Endothelial cell of umbilical vein (primary cell): ENCODE data around the gene PIP5K1A. TPM values are rescaled to one million over a fixed set of nuclear protein-coding genes. Genes with fewer than 3 reads are reported as not detected.

Experiments
- BruUV-seq: library from RNA; stranded (reverse); fragments of 400-500 nt; replicated peaks from 2 replicates; lab custom pipeline; 2021; lab: Mats Ljungman, UMichigan
- CTCF ChIA-PET: fragments of 300-600, 350-600 bp; sonication (Branson Sonifier 250); formaldehyde crosslinking; loops from one replicate; lab custom pipeline; 2021; ENCODE audit warnings: antibody characterized with exemption, inconsistent platforms; lab: Charles Lee
- POLR2A ChIA-PET: fragments of 300-600, 350-600 bp; sonication (Branson Sonifier 250); formaldehyde crosslinking; loops from one replicate; lab custom pipeline; 2021; ENCODE audit warnings: antibody characterized with exemption, inconsistent platforms; lab: Charles Lee
- DNase-seq: peaks from one replicate; pipeline ENCODE4 v3.0.0-alpha.2; 2011; ENCODE audit warnings: low read depth, low spot score
- FAIRE-seq: peaks from 2 replicates; lab custom pipeline; 2011; peaks lifted over from hg19 to GRCh38; lab: Jason Lieb, UNC
- H2AFZ ChIP-seq: 2 replicates; pipeline ENCODE4 v1.6.0; 2012; ENCODE audit warnings: low read depth, low read length, control low read depth, inconsistent platforms
- H3K27ac ChIP-seq: 2 replicates; pipeline ENCODE4 v1.5.1; 2011; ENCODE audit warnings: low read depth, mild to moderate bottlenecking, control low read depth, low read length, moderate library complexity; ENCODE audit not compliant: insufficient read depth
- H3K27me3 ChIP-seq, 2 experiments: 2 replicates each; pipeline versions ENCODE4 v1.6.0 to v1.6.1; 2011; ENCODE audit warnings: low read length in 2 of 2, mixed read lengths in 1 of 2; ENCODE audit not compliant: control insufficient read depth in 2 of 2, insufficient read depth in 2 of 2
- H3K36me3 ChIP-seq, 2 experiments: 2 replicates in 1 of 2; 3 replicates in 1 of 2; pipeline ENCODE4 v1.5.1; 2011; ENCODE audit warnings: low read length in 2 of 2, mild to moderate bottlenecking in 1 of 2, moderate library complexity in 1 of 2; ENCODE audit not compliant: control insufficient read depth in 2 of 2, insufficient read depth in 2 of 2; ENCODE audit errors: extremely low read depth in 1 of 2
- H3K4me1 ChIP-seq: 3 replicates; pipeline ENCODE4 v1.5.1; 2011; ENCODE audit warnings: mild to moderate bottlenecking, low read length; ENCODE audit not compliant: control insufficient read depth, insufficient read depth; ENCODE audit errors: extremely low read depth
- H3K4me2 ChIP-seq: 2 replicates; pipeline ENCODE4 v1.6.1; 2011; ENCODE audit warnings: low read length, control low read depth, mixed read lengths; ENCODE audit not compliant: insufficient read depth
- H3K4me3 ChIP-seq, 3 experiments: fragments of 200-600 bp in 1 of 3; sonication (generic), shearing (Covaris generic) in 1 of 3; replicated peaks in 1 of 3; 2 replicates each; pipeline ENCODE4 v1.5.1; 2011 to 2016; ENCODE audit warnings: control low read depth in 3 of 3, low read length in 3 of 3, mild to moderate bottlenecking in 2 of 3, inconsistent platforms in 1 of 3, low read depth in 1 of 3, moderate library complexity in 1 of 3; ENCODE audit not compliant: insufficient read depth in 1 of 3
- H3K79me2 ChIP-seq: 2 replicates; pipeline ENCODE4 v1.6.0; 2012; ENCODE audit warnings: low read length, inconsistent platforms; ENCODE audit not compliant: control insufficient read depth, insufficient read depth
- H3K9ac ChIP-seq: replicated peaks from 2 replicates; pipeline ENCODE3; 2011; ENCODE audit warnings: low read length, control low read depth; ENCODE audit not compliant: insufficient read depth; ENCODE audit errors: extremely low read depth
- H3K9me1 ChIP-seq: replicated peaks from 3 replicates; pipeline ENCODE4 v1.6.0; 2011; ENCODE audit warnings: mild to moderate bottlenecking, low read length; ENCODE audit not compliant: control insufficient read depth, insufficient read depth; ENCODE audit errors: extremely low read depth
- H3K9me3 ChIP-seq: replicated peaks from 2 replicates; pipeline ENCODE4 v1.5.1; 2012; ENCODE audit warnings: low read length, inconsistent platforms; ENCODE audit not compliant: control insufficient read depth, insufficient read depth
- H4K20me1 ChIP-seq: replicated peaks from 2 replicates; pipeline ENCODE3; 2011; ENCODE audit warnings: mild to moderate bottlenecking, low read length; ENCODE audit not compliant: control insufficient read depth, insufficient read depth; ENCODE audit errors: extremely low read depth
- FOS ChIP-seq: IDR thresholded peaks from 2 replicates; pipeline ENCODE4 v1.6.1; 2011; ENCODE audit warnings: mild to moderate bottlenecking, low read length, moderate library complexity, borderline replicate concordance; ENCODE audit not compliant: insufficient read depth
- JUN ChIP-seq: IDR thresholded peaks from 2 replicates; pipeline ENCODE4 v1.6.1; 2011; ENCODE audit warnings: borderline replicate concordance, low read depth; ENCODE audit not compliant: insufficient read length, insufficient read depth
- MYC ChIP-seq: IDR thresholded peaks from one replicate; pipeline ENCODE4 v1.6.1; 2011; ENCODE audit warnings: mild to moderate bottlenecking, low read depth, low read length
- POLR2A ChIP-seq: IDR thresholded peaks from 2 replicates; pipeline ENCODE4 v1.6.1; 2012; ENCODE audit warnings: low read depth, mild to moderate bottlenecking, control low read depth, low read length
- POLR2AphosphoS5 ChIP-seq: IDR thresholded peaks from 2 replicates; pipeline ENCODE4 v1.6.1; 2012; ENCODE audit warnings: low read depth, mild to moderate bottlenecking, control low read depth, low read length, moderate library complexity; ENCODE audit not compliant: insufficient read depth
- dilution Hi-C: fragments of 300-500 bp; cut with MboI; formaldehyde crosslinking; loops from one replicate; pipeline ENCODE4 v1.15.0; 2019; ENCODE audit warnings: low sequenced_read_pairs; ENCODE audit not compliant: extremely low pct_ligation_motif_present
- intact Hi-C: fragments of 100-400 bp; cut with micrococcal nuclease; formaldehyde crosslinking; loops from one replicate; pipeline ENCODE4 v1.10.0; 2022
- polyA plus RNA-seq, 4 experiments: library from polyadenylated mRNA; depleted of rRNA in 3 of 4; stranded (reverse) in 3 of 4; unstranded in 1 of 4; fragments of >200 nt; gene quantifications; 2 replicates each; pipeline versions ENCODE4 v1.2.1 to v1.2.3, GENCODE V29; 2011 to 2012; ENCODE audit warnings: missing spikeins in 1 of 4
- total RNA-seq: library from RNA; stranded (reverse); gene quantifications from 2 replicates; pipeline ENCODE4 v1.2.3, GENCODE V29; 2021
- TF ChIP-seq, protein P1 (sequence below), 2 donors: IDR thresholded peaks; 1 replicate in 1 of 2; 2 replicates in 1 of 2; pipeline ENCODE4 v1.5.1; 2011; ENCODE audit warnings: low read length in 2 of 2, mild to moderate bottlenecking in 2 of 2, moderate library complexity in 2 of 2, control low read depth in 1 of 2, inconsistent platforms in 1 of 2, low read depth in 1 of 2; ENCODE audit not compliant: insufficient read depth in 1 of 2; ENCODE audit errors: extremely low read depth in 1 of 2

The PIP5K1A gene
- total and polyA plus RNA-seq, 2 donors (not counting 3 experiments of a cell fraction or from before 2014, with no cell fraction given), result 72.1 to 79.3 TPM

DNA sequence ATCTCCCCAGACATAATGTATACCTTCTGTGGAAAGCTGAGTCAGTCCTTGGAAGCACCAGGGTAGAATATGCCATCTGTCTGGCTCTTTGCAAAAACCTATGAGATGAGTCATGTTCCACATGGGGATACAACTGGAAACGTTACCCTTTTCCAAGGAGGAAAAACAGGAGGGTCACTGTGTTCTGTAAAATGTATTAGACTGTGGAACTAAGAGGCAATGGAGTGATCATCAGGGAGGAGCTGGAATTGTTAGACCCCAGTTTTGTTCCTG lies 40.1 kb downstream of the PIP5K1A start:
- Histone ChIP-seq H3K4me3 (no peak overlapping the region), H3K27ac (no peak overlapping the region), H3K4me2 (no peak overlapping the region), H3K79me2 (no peaks in the 10 kb centered on the region), H3K9me3 (no peaks in the 10 kb centered on the region), H3K27me3 (no peaks in the 10 kb centered on the region), H2AFZ (no peak overlapping the region), H4K20me1 (no peaks in the 10 kb centered on the region), H3K9ac (no peak overlapping the region), H3K4me1 (no peaks in the 10 kb centered on the region), H3K9me1 (no peaks in the 10 kb centered on the region), H3K36me3 (peaks cover 36 to 55% of the 10 kb centered on the region in 2 experiments)
- DNase-seq, result no peak
- TF ChIP-seq FOS (peak; percentile 51), JUN (no peak)
- dilution Hi-C loops, result no loop called here
- CTCF ChIA-PET, result interaction anchor here (1.5 kb wide), 2 partner anchors 13 to 141 kb away, joined by 3 to 5 read pairs; no protein-coding TSS in a partner anchor
- POLR2A ChIA-PET, result no interaction called here
- peak; percentile 40 for FAIRE-seq
- no TSS peak for BruUV-seq
- intact Hi-C loops, result no loop called here

DNA sequence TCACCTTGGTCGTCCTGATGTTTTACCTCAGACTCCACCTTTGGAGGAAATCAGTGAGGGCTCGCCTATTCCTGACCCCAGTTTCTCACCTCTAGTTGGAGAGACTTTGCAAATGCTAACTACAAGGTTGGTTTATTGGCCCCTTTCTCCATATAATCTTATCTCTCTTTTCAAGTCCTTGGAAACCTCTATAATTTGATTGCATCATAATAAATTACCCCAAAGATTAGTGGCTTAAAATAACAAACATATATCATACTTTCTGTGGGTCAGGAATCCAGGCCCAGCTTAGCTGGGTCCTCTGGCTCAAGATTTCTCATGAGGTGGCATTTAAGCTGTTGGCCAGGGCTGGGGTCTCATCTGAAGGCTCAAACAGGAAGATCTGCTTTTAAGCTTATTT lies 44.1 kb downstream of the PIP5K1A start:
- peaks cover 31 to 55% of the 10 kb centered on the region in 2 experiments for H3K36me3 ChIP-seq
- POLR2A ChIA-PET, result no interaction called here

More for the DNA sequence above, 44.1 kb downstream of the PIP5K1A start:
- H3K4me2 ChIP-seq, result no peak overlapping the region
- H3K27me3 ChIP-seq, result no peaks in the 10 kb centered on the region
- no peaks in the 10 kb centered on the region for H4K20me1 ChIP-seq
- no peak overlapping the region for H3K9ac ChIP-seq
- no peaks in the 10 kb centered on the region for H3K9me3 ChIP-seq
- dilution Hi-C loops (no loop called here), intact Hi-C loops (no loop called here)
- H3K79me2 ChIP-seq, result no peaks in the 10 kb centered on the region
- no peak overlapping the region for H2AFZ ChIP-seq
- TF ChIP-seq MYC (no peak), POLR2A (no peak), POLR2AphosphoS5 (no peak), FOS (no peak)
- TF ChIP-seq, protein P1, sequence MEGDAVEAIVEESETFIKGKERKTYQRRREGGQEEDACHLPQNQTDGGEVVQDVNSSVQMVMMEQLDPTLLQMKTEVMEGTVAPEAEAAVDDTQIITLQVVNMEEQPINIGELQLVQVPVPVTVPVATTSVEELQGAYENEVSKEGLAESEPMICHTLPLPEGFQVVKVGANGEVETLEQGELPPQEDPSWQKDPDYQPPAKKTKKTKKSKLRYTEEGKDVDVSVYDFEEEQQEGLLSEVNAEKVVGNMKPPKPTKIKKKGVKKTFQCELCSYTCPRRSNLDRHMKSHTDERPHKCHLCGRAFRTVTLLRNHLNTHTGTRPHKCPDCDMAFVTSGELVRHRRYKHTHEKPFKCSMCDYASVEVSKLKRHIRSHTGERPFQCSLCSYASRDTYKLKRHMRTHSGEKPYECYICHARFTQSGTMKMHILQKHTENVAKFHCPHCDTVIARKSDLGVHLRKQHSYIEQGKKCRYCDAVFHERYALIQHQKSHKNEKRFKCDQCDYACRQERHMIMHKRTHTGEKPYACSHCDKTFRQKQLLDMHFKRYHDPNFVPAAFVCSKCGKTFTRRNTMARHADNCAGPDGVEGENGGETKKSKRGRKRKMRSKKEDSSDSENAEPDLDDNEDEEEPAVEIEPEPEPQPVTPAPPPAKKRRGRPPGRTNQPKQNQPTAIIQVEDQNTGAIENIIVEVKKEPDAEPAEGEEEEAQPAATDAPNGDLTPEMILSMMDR (IDR thresholded peaks at IDR 0.05; ENCODE audit: extremely low read depth in 1 of 2, insufficient read depth in 1 of 2, low read depth in 1 of 2, low read length in 2 of 2), result no peak
- no peak overlapping the region for H3K4me3 ChIP-seq
- no TSS peak for BruUV-seq
- H3K4me1 ChIP-seq, result no peaks in the 10 kb centered on the region
- no peak for DNase-seq
- no peak for FAIRE-seq
- CTCF ChIA-PET, result interaction anchor here (1.8 to 2.6 kb wide), 2 partner anchors 10 to 143 kb away, joined by 5 to 10 read pairs; no protein-coding TSS in a partner anchor
- H3K9me1 ChIP-seq, result no peaks in the 10 kb centered on the region
- H3K27ac ChIP-seq, result no peak overlapping the region
